ENCODE results near the gene CEACAM5. TPM values are rescaled to one million over a fixed set of nuclear protein-coding genes. Genes with fewer than 3 reads are reported as not detected.

CEACAM5 gene
- not detected for total RNA-seq
- polyA plus RNA-seq: under 1 TPM in 1 of 2 donors, not detected in 1; 0.03 TPM
- long read RNA-seq, donor 1: 0 reads
- long read RNA-seq, donor 2: 0 reads
- long read RNA-seq, donor 3: 0 reads

DNA sequence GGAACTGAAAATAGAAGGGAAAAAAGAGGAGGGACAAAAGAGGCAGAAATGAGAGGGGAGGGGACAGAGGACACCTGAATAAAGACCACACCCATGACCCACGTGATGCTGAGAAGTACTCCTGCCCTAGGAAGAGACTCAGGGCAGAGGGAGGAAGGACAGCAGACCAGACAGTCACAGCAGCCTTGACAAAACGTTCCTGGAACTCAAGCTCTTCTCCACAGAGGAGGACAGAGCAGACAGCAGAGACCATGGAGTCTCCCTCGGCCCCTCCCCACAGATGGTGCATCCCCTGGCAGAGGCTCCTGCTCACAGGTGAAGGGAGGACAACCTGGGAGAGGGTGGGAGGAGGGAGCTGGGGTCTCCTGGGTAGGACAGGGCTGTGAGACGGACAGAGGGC, at the start of gene CEACAM5:
Gene CEACAM5 (plus strand): TSS at position 146 of the 400 bp plus-strand sequence. CDS start 106 bp downstream, at position 252.
- 30 to 40% methylated on average over 4 of the region's 4 CpGs for WGBS, 2 donors
- TF ChIP-seq, protein P1, sequence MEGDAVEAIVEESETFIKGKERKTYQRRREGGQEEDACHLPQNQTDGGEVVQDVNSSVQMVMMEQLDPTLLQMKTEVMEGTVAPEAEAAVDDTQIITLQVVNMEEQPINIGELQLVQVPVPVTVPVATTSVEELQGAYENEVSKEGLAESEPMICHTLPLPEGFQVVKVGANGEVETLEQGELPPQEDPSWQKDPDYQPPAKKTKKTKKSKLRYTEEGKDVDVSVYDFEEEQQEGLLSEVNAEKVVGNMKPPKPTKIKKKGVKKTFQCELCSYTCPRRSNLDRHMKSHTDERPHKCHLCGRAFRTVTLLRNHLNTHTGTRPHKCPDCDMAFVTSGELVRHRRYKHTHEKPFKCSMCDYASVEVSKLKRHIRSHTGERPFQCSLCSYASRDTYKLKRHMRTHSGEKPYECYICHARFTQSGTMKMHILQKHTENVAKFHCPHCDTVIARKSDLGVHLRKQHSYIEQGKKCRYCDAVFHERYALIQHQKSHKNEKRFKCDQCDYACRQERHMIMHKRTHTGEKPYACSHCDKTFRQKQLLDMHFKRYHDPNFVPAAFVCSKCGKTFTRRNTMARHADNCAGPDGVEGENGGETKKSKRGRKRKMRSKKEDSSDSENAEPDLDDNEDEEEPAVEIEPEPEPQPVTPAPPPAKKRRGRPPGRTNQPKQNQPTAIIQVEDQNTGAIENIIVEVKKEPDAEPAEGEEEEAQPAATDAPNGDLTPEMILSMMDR (IDR thresholded peaks at IDR 0.05): no peak
- Histone ChIP-seq H3K36me3 (no peaks in the 10 kb centered on the region), H3K4me3 (no peak within 1 kb of the TSS), H3K27me3 (peaks cover 0 to 84% (median 59%) of the 10 kb centered on the region in 7 donors), H3K27ac (no peak within 1 kb of the TSS), H3K9me3 (no peaks in the 10 kb centered on the region), H3K4me1 (no peaks in the 10 kb centered on the region)
- no peak for DNase-seq
- no peak for ATAC-seq
- intact Hi-C loops (cut with DNase I): no loop called here

- intact Hi-C loops (cut with DNase I): no loop called here
- H3K9me3 ChIP-seq: peaks cover 0 to 58% (median 27%) of the 10 kb centered on the region in 11 donors
- ATAC-seq (no peak), DNase-seq (no peak)
- no peak overlapping the region for H3K4me3 ChIP-seq
- TF ChIP-seq, protein P1 (IDR thresholded peaks at IDR 0.05): no peak
- H3K36me3 ChIP-seq: no peaks in the 10 kb centered on the region
- H3K4me1 ChIP-seq: no peaks in the 10 kb centered on the region
- no peak overlapping the region for H3K27ac ChIP-seq
- H3K27me3 ChIP-seq: peaks cover 0 to 32% (median 22%) of the 10 kb centered on the region in 7 donors
- 57 to 65% methylated on average over 2 of the region's 2 CpGs for WGBS, 2 donors
Measured at GRCh38 chr19:41666075-41666474, 42.4 kb upstream of the CEACAM5 start.

- H3K27me3 ChIP-seq: peaks cover 0 to 52% (median 36%) of the 10 kb centered on the region in 7 donors
- ATAC-seq: no peak
- 68 to 72% methylated on average over 1 of the region's 1 CpG for WGBS, 2 donors
Measured at GRCh38 chr19:41668315-41668714, 40.1 kb upstream of the CEACAM5 start.

GRCh38 chr19:41670755-41671154, 37.7 kb upstream of the CEACAM5 start:
- no peak for ATAC-seq
- Histone ChIP-seq H3K4me3 (no peak overlapping the region), H3K36me3 (no peaks in the 10 kb centered on the region), H3K9me3 (peaks cover 0 to 22% (median 10%) of the 10 kb centered on the region in 11 donors), H3K27me3 (peaks cover 0 to 74% (median 50%) of the 10 kb centered on the region in 7 donors), H3K4me1 (no peaks in the 10 kb centered on the region), H3K27ac (no peak overlapping the region)
- TF ChIP-seq, protein P1 (IDR thresholded peaks at IDR 0.05): no peak
- no peak for DNase-seq
- intact Hi-C loops (cut with DNase I): no loop called here

More at GRCh38 chr19:41668315-41668714, 40.1 kb upstream of the CEACAM5 start:
- H3K4me1 ChIP-seq: no peaks in the 10 kb centered on the region
- intact Hi-C loops (cut with DNase I): no loop called here
- no peak for DNase-seq
- no peaks in the 10 kb centered on the region for H3K36me3 ChIP-seq
- H3K9me3 ChIP-seq: peaks cover 0 to 46% (median 27%) of the 10 kb centered on the region in 11 donors
- TF ChIP-seq, protein P1 (IDR thresholded peaks at IDR 0.05): no peak
- H3K27ac ChIP-seq: no peak overlapping the region
- H3K4me3 ChIP-seq: no peak overlapping the region
